BLaER1 (cell line): ENCODE data around the gene PAFAH2.
"Not testable (repeated sequence)": the region's sequence is repeated elsewhere in the genome, so short reads cannot be mapped to it uniquely, and the experiment has no call there.

Source experiments
- H3K27ac ChIP-seq: shearing (Covaris generic); formaldehyde crosslinking; 2 replicates; pipeline ENCODE4 v1.8.1; 2022
- H3K27me3 ChIP-seq: shearing (Covaris generic); formaldehyde crosslinking; 2 replicates; pipeline ENCODE4 v1.8.1; 2022
- H3K36me3 ChIP-seq: shearing (Covaris generic); formaldehyde crosslinking; 2 replicates; pipeline ENCODE4 v1.8.1; 2022
- H3K4me1 ChIP-seq: shearing (Covaris generic); formaldehyde crosslinking; 2 replicates; pipeline ENCODE4 v1.8.1; 2022
- H3K4me2 ChIP-seq: shearing (Covaris generic); formaldehyde crosslinking; 2 replicates; pipeline ENCODE4 v1.8.1; 2022
- H3K4me3 ChIP-seq: shearing (Covaris generic); formaldehyde crosslinking; 2 replicates; pipeline ENCODE4 v1.8.1; 2022
- H3K9ac ChIP-seq: shearing (Covaris generic); formaldehyde crosslinking; 2 replicates; pipeline ENCODE4 v1.8.1; 2022
- H3K9me3 ChIP-seq: shearing (Covaris generic); formaldehyde crosslinking; 2 replicates; pipeline ENCODE4 v1.8.1; 2022
- H4K20me1 ChIP-seq: shearing (Covaris generic); formaldehyde crosslinking; 2 replicates; pipeline ENCODE4 v1.8.1; 2022
- Cebpa-rat ChIP-seq: shearing (Covaris generic); IDR thresholded peaks from 2 replicates; pipeline ENCODE4 v1.8.1; 2022

Gene PAFAH2

GRCh38 chr1:25936947-25937346 is 60.9 kb downstream of the PAFAH2 start:
- no peak overlapping the region for H3K4me3 ChIP-seq
- H4K20me1 ChIP-seq = no peaks in the 10 kb centered on the region
- H3K9me3 ChIP-seq = peaks cover under 1% of the 10 kb centered on the region; the same call in 1 of the 2 replicates
- H3K36me3 ChIP-seq = no peaks in the 10 kb centered on the region
- no peak for TF ChIP-seq Cebpa-rat
- no peak overlapping the region for H3K4me2 ChIP-seq
- H3K9ac ChIP-seq = no peak overlapping the region
- peaks cover 2% of the 10 kb centered on the region for H3K4me1 ChIP-seq
- H3K27me3 ChIP-seq = no peaks in the 10 kb centered on the region
- no peak overlapping the region for H3K27ac ChIP-seq

- Histone ChIP-seq H3K4me3 (no peak overlapping the region), H4K20me1 (no peaks in the 10 kb centered on the region), H3K4me2 (no peak overlapping the region), H3K27me3 (no peaks in the 10 kb centered on the region), H3K9ac (no peak overlapping the region), H3K36me3 (no peaks in the 10 kb centered on the region), H3K9me3 (no peaks in the 10 kb centered on the region), H3K27ac (no peak overlapping the region), H3K4me1 (peaks cover 22% of the 10 kb centered on the region)
- no peak for TF ChIP-seq Cebpa-rat
These were observed 64.1 kb downstream of the PAFAH2 start for GRCh38 chr1:25933479-25934365.

- not testable (repeated sequence) for H3K27ac ChIP-seq, H3K4me2 ChIP-seq, H3K27me3 ChIP-seq, H3K9ac ChIP-seq, H3K9me3 ChIP-seq, H3K36me3 ChIP-seq, H3K4me3 ChIP-seq, H4K20me1 ChIP-seq
- peaks cover 27% of the 10 kb centered on the region for H3K4me1 ChIP-seq
These were observed 65.0 kb downstream of the PAFAH2 start for GRCh38 chr1:25932811-25933400.

GRCh38 chr1:25932321-25932720 is 65.5 kb downstream of the PAFAH2 start:
- H3K4me3 ChIP-seq = no peak overlapping the region
- no peak overlapping the region for H3K27ac ChIP-seq
- no peak overlapping the region for H3K9ac ChIP-seq
- no peak overlapping the region for H3K4me2 ChIP-seq
- no peaks in the 10 kb centered on the region for H3K9me3 ChIP-seq
- no peaks in the 10 kb centered on the region for H4K20me1 ChIP-seq
- H3K36me3 ChIP-seq = no peaks in the 10 kb centered on the region
- no peaks in the 10 kb centered on the region for H3K27me3 ChIP-seq
- peaks cover 32% of the 10 kb centered on the region for H3K4me1 ChIP-seq
- TF ChIP-seq Cebpa-rat = no peak

- peak overlapping the region; percentile 18 for H3K4me2 ChIP-seq
- H3K4me1 ChIP-seq = peaks cover 38% of the 10 kb centered on the region
- peaks cover 12% of the 10 kb centered on the region for H3K27me3 ChIP-seq
- H3K4me3 ChIP-seq = no peak overlapping the region
- no peak for TF ChIP-seq Cebpa-rat
- no peaks in the 10 kb centered on the region for H3K9me3 ChIP-seq
- no peaks in the 10 kb centered on the region for H4K20me1 ChIP-seq
- H3K36me3 ChIP-seq = no peaks in the 10 kb centered on the region
- H3K9ac ChIP-seq = no peak overlapping the region
- H3K27ac ChIP-seq = no peak overlapping the region
These were observed 68.8 kb downstream of the PAFAH2 start for GRCh38 chr1:25929016-25929415.

GRCh38 chr1:25927521-25928265 is 70.2 kb downstream of the PAFAH2 start:
- H3K4me3 ChIP-seq = no peak overlapping the region
- H3K27ac ChIP-seq = no peak overlapping the region

GRCh38 chr1:25926731-25927496 is 70.9 kb downstream of the PAFAH2 start:
- Histone ChIP-seq H4K20me1 (peaks cover 7% of the 10 kb centered on the region; the same call in 1 of the 2 replicates), H3K4me2 (peak overlapping the region; percentile 58), H3K36me3 (no peaks in the 10 kb centered on the region), H3K4me3 (no peak overlapping the region), H3K27me3 (peaks cover 33% of the 10 kb centered on the region), H3K27ac (no peak overlapping the region), H3K9me3 (0 out of 2 replicates have a peak, but pooled peaks cover 7% of the 10 kb centered on the region), H3K9ac (no peak overlapping the region), H3K4me1 (peaks cover 47% of the 10 kb centered on the region)
- TF ChIP-seq Cebpa-rat = no peak

More at GRCh38 chr1:25927521-25928265, 70.2 kb downstream of the PAFAH2 start:
- no peak for TF ChIP-seq Cebpa-rat
- Histone ChIP-seq H3K4me1 (peaks cover 44% of the 10 kb centered on the region), H3K4me2 (peak overlapping the region; percentile 58), H3K9me3 (0 out of 2 replicates have a peak, but pooled peaks cover 2% of the 10 kb centered on the region), H4K20me1 (peaks cover 5% of the 10 kb centered on the region; the same call in 1 of the 2 replicates), H3K27me3 (peaks cover 25% of the 10 kb centered on the region), H3K9ac (no peak overlapping the region), H3K36me3 (no peaks in the 10 kb centered on the region)

GRCh38 chr1:25924454-25924853 is 73.4 kb downstream of the PAFAH2 start:
- no peak for TF ChIP-seq Cebpa-rat
- Histone ChIP-seq H3K4me3 (no peak overlapping the region), H3K9me3 (0 out of 2 replicates have a peak, but pooled peaks cover 7% of the 10 kb centered on the region), H3K4me1 (peaks cover 34% of the 10 kb centered on the region), H4K20me1 (peaks cover 7% of the 10 kb centered on the region; the same call in 1 of the 2 replicates), H3K27me3 (peaks cover 53% of the 10 kb centered on the region), H3K4me2 (no peak overlapping the region), H3K9ac (no peak overlapping the region), H3K36me3 (no peaks in the 10 kb centered on the region), H3K27ac (no peak overlapping the region)

- no peak overlapping the region for H3K9ac ChIP-seq
- no peak for TF ChIP-seq Cebpa-rat
- H3K9me3 ChIP-seq = 0 out of 2 replicates have a peak, but pooled peaks cover 7% of the 10 kb centered on the region
- peak overlapping the region; percentile 59 for H3K4me3 ChIP-seq
- peaks cover 24% of the 10 kb centered on the region for H3K4me1 ChIP-seq
- peaks cover 53% of the 10 kb centered on the region for H3K27me3 ChIP-seq
- peak overlapping the region; percentile 72 for H3K4me2 ChIP-seq
- no peaks in the 10 kb centered on the region for H3K36me3 ChIP-seq
- no peak overlapping the region for H3K27ac ChIP-seq
- H4K20me1 ChIP-seq = peaks cover 7% of the 10 kb centered on the region; the same call in 1 of the 2 replicates
These were observed 74.8 kb downstream of the PAFAH2 start for GRCh38 chr1:25922971-25923552.
